ENCODE measurements around the gene FAM117A. TPM values are rescaled to one million over a fixed set of nuclear protein-coding genes. Genes with fewer than 3 reads are reported as not detected.

Gene FAM117A
- total and polyA plus RNA-seq, 2 of the 8 experiments (the other 6 are each of a cell fraction or from before 2014, with no cell fraction given), result 28.4 to 45.7 TPM

GRCh38 chr17:49753959-49754391 lies 10.0 kb downstream of the FAM117A start (continued):
- TF ChIP-seq HDAC6 (IDR thresholded peaks at IDR 0.05; ENCODE audit: low read depth, low read length) (no peak), E2F6 (IDR thresholded peaks at IDR 0.05) (no peak)

Measured in H1 (cell line).